HG02938 (cell line): Measurements from ENCODE around the gene NDFIP2.
"Not testable (repeated sequence)": the region's sequence is repeated elsewhere in the genome, so short reads cannot be mapped to it uniquely, and the experiment has no call there.

ENCODE experiments used
- ATAC-seq: cut with Tn5 transposase; IDR thresholded peaks from one replicate; pipeline ENCODE4 v1.9.1; 2021; ENCODE audit warnings: mild to moderate bottlenecking, moderate library complexity; ENCODE audit not compliant: unreplicated experiment

NDFIP2 gene

DNA sequence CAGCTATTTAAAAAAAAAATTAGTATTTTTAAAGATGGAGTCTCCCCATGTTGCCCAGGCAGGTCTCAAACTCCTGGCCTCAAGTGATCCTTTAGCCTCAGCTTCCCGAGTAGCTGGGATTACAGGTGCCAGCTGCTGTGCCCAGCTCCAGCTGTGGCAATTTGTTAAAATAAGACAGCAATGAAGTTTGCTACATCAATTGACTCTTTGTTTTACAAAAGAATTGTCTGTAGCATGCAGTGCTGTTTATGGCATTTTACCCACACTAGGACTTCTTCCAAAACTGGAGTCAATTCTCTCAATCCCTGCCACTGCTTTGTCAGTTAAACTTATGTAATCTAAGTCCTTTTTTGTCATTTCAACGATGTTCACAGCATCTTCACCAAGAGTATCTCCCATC, 49.3 kb downstream of the NDFIP2 start:
- no peak for ATAC-seq

GRCh38 chr13:79531542-79532254, 50.7 kb downstream of the NDFIP2 start:
- no peak for ATAC-seq

DNA sequence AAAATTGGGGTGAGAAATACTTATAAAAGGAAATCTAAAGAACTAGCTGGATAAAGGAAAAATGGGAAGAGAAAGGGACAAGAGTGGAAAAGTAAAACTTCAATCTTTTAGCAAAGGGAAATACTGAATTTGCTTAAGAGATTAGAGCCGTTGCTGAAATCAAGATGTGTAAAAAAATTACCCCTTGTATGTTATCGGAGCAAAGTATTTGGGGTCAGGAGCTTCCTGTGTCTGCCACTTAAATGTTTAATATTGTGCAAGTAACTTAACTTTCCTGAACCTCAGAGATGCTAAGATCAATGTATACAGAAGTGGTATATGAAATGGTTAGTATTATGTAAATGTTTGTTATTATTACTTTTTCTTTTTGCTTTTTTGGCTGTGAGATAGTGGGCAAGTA, 51.6 kb downstream of the NDFIP2 start:
- no peak for ATAC-seq

DNA sequence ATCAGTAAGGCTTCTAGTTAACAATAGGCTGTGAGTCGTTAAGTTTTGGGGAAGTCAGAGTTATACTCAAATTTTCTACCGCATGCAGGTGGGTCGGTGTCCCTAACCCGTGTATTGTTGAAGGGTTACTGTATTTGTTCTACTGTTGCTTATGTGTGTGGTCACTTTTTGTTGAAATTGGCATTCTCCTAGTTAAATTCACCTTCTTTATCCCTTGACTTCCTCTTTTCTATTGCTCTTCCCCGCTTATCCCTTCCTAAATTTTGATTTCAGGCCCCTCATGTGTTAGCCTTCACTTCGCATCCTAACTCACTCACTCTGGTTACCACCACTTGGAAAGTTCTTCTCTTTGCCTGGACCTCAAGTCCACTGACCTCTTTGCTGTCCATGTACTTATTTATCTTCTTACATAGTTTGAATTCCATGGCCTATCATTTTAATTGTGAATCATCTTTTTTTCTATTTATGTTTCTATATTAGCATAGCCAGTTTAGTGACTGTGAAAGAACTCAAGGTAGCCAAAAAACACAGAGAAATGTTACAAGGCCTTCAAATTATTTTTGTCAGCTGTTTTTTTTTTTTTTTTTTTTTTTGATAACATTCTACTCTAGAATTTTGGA, 52.9 kb downstream of the NDFIP2 start:
- ATAC-seq, result no peak

GRCh38 chr13:79534596-79534995, 53.6 kb downstream of the NDFIP2 start:
- no peak for ATAC-seq

- ATAC-seq, result no peak
These were observed 57.8 kb downstream of the NDFIP2 start for GRCh38 chr13:79538757-79539156.

DNA sequence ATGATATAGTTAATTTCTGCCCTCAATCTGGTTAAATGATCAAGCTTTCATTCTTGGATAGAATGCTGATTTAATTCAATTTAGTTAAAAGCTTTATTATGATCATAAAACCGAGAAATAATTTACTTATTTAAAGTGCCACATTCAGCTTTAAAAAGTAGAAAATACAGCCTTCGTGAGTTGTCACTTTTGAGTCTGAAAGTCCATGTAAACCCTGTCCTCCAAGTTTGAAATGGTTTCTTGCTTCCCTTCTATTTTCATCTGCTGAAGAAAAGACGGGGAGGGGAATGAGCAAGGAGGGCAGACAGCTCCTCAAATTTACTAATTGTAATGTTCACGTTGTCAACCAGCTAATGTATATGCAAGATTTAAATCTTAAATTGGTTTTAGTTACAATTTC, 59.5 kb downstream of the NDFIP2 start:
- no peak for ATAC-seq

DNA sequence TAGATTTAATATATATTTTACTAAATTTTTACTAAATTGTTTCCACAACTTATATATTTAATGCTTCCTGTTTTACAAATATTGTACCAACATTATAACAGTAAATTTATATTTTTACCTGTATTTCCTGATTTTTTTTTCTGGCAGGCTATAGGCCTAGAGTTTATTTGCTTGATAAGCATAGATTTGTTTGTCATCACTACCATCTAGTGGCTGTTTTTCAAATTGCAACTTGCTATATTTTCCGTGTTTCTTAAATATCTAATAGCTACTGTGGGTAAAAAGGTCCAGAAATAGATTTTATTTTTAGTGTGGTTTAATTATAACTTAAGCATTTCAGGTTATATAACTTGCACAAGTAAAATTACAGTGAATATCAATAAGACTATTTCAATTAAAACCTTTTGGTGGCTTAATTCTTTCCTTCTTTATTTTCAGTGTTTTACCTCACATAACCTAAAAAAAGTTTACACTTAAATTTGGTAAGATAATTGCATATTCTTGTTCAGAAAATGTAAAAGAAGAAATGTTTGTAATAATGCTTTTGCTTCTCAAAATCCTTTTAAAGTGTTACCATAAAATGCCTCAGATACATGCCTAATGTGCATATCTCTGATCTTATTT, 60.6 kb downstream of the NDFIP2 start:
- no peak for ATAC-seq

GRCh38 chr13:79543883-79544282, 62.9 kb downstream of the NDFIP2 start:
- no peak for ATAC-seq

GRCh38 chr13:79547211-79548195, 66.5 kb downstream of the NDFIP2 start:
- no peak for ATAC-seq

DNA sequence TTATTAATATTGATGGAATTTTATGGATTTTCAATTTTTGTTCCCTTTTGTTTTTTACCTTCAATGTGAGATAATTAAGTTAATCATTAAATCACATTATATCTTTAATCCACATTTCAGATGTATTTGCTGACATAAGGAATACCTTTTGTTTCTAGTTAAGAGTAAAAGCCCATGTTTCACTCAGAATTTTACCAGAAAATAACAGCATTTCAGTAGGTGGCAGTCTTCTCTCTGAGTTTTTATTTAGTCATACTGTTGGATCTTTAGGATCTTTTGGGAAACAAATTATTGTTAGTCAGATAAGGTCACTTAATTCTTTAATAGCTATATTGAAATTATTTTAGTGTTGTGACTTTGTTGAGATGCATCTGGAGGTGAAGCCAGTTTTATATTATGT, 67.9 kb downstream of the NDFIP2 start:
- no peak for ATAC-seq

DNA sequence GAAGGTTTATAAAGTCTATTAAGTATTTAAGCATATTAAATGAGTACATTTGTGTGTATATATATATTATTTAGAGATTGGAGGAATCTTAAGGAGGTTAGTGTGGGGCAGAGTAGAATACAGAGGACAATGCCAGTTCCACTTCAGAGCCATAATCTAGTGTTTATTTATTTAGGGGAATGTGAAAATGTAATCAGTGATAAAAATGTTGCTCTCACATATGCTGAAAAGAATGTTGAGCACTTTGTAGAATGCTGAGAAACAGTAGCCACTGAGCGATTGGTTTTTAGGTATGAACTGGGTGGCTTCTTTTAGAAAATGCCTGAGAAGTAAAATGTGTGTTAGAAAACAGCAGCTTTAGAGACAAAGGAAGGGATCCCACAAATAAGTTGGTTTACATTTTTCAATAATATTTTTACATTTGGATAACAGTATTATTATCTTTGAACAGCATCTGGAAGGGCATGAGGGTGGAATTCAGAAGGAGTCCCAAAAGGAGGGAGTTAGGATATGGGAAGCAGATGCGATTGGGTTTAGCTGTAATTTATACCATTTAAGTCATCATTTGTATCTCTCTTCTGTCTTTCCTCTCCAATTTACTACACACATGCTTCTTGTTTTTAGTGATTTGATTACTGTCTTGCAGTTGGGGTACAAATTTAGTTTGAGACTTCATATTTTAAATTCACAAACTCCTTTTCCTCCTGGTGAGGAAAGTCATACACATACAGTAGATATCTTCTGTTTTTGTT, 68.6 kb downstream of the NDFIP2 start:
- no peak for ATAC-seq

GRCh38 chr13:79557666-79558065, 76.7 kb downstream of the NDFIP2 start:
- ATAC-seq, result no peak

DNA sequence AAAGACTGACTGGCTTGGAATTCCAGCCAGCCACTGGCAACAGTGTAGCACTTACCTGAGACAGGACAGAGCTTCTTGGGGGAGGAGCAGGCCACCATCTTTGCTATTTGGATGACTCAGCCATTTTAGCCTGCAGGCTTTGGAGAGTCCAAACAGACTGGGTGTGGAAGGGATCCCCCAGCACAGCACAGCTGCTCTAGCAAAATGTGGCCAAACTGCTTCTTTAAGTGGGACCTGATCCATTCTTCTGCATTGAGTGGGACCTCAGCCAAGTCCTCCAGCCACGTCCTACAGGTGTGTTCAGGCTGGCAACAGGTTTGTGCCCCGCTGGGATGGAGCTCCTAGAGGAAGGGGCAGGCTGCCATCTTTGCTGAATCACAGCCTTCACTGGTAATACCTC, 80.0 kb downstream of the NDFIP2 start:
- ATAC-seq, result no peak

- ATAC-seq, result no peak
These were observed 81.6 kb downstream of the NDFIP2 start for GRCh38 chr13:79562557-79562956.

DNA sequence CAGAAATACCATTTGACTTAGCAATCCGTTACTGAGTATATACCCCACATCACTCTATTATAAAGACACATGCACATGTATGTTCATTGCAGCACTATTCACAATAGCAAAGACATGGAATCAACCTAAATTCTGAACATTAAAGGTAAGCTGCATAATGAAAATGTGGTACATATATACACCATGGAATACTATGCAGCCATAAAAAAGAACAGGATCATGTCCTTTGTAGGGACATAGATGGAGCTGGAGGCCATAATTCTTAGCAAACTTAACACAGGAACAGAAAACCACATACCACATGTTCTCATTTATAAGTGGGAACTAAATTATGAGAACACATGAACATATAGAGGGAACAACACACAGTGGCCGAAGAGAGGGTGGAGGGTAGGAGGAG, 85.2 kb downstream of the NDFIP2 start:
- no peak for ATAC-seq

DNA sequence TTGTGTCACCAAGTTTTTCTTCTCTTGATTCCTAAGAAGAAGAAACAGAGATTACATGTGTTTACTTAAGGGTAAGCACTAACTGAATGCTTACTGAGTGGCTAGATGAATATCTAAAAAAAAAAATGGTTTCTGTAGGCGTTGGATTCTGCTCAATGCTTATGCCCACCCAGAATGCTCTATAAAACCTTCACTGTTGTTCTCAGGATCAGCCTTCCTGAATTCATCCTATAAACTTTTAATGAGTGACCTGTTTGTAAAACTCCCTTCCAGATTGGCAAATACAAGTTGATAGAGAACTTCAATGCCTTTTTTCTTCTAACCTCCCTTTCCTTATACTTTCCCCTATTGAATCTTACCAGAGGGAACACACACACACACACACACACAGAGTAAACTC, 90.2 kb downstream of the NDFIP2 start:
- no peak for ATAC-seq

DNA sequence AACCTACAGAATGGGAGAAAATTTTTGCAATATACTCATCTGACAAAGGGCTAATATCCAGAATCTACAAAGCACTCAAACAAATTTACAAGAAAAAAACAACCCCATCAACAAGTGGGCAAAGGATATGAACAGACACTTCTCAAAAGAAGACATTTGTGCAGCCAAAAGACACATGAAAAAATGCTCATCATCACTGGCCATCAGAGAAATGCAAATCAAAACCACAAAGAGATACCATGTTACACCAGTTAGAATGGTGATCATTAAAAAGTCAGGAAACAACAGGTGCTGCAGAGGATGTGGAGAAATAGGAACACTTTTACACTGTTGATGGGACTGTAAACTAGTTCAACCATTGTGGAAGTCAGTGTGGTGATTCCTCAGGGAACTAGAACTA, 92.9 kb downstream of the NDFIP2 start:
- ATAC-seq, result not testable (repeated sequence)

DNA sequence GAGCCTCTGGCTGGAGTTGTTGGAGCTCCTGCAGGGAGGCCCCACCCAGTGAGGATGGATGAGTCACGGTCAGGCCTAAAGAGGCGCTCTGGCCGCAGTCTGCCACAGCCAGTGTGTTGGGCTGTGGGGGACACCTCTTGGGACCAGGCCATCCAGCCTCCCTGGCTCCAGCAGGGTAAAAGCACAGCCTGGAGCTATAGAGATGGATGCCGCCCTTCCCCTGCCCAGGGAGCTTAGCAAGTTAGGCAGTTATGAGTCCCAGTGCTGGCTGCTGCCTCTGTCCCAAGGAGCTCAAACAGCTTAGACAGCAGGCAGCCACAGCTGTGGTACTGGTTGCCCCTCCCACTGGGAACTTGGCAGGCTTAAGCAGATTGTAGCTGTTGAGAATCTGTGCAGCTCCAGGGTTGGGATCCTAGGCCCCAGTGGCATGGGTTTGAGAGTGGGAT, 100.9 kb downstream of the NDFIP2 start:
- no peak for ATAC-seq

GRCh38 chr13:79582896-79583295, 101.9 kb downstream of the NDFIP2 start:
- no peak for ATAC-seq
